Embryonic facial prominence (tissue), 1 donor: ENCODE data around the gene EXT2.

Experiments used
- DNase-seq: peaks from one replicate; pipeline ENCODE4 v3.0.0-alpha.2; 2016; ENCODE audit errors: extremely low spot score

The EXT2 gene

DNA sequence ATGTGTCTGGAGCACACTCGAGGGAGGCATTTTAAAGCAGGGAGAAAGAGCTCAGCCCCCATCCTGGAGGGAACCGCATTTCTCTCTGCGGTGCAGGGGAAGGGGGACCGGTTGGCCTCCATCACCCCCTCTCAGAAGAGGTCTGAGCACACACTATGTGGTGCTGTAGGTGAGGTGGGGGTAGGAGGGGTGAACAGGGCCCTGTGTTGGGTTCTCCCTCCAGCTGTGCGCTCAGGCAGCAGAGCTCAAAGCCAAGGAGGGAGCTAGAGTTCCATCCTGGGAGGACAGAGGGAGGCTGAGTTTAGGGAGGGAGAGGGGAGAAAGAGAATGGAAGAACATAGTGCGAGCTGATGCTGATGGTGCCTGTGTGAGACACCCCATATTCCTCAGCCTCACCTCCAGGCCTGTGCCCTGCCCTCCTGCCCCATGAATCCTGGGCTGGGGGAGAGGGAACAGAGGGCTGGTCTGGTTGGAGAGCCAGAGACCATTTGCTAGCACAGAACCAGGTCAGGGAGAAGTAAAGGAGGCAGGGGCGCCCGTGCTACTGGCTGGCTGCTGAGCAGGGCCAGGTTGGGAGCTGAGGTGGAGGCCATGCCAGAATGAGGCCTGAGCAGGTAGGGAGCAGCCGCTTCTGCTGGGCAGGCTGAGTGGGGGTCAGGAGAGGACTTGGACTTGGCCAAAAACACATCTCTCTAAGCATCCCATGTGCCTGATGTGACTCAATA is 170.7 kb downstream of the EXT2 start:
- DNase-seq, result no peak

- no peak for DNase-seq
These were observed 171.7 kb downstream of the EXT2 start for GRCh38 chr11:44267006-44267749.

DNA sequence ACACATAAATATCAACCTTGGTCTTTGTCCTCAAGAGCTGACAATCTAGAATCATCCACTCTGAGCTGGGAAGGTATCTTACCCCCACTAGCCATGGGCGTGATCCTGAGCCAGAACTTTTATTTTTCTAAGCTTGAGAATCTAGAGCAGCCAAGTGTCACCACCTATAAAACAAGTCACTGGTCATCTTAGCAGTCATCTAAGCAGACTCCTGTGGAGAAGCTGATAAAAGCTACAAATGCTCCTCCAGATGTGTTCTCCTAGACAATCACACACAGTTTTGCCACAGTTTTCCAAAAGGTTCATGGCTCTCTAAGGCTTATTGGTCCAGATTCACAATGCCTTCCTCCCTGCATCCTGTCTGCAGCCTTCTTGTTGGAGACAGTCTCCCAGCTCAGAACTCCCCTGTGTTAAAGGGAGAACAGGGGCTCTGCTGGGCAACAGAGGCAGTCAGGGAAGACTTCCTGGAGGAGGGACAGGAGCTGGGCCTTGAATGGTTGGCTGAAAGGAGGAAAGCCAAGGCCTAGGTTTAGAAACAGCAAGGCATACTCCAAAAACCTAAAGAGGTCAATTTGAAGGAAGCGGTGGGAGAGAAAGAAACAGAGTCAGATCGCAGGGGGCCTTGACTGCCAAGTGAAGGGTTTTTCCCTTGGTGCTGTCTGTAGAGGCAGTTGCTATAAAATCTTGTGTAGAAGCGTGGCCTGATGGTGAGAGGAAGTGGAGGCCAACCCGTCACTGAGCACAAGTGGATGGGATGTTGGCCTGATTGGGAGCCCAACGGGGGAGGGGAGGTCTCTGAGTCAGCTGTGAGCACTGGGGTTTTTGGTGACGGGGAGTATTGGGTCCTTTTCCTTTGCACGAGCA is 172.5 kb downstream of the EXT2 start:
- no peak for DNase-seq

- DNase-seq, result no peak
These were observed 173.2 kb downstream of the EXT2 start for GRCh38 chr11:44268614-44269080.

- no peak for DNase-seq
These were observed 174.2 kb downstream of the EXT2 start for GRCh38 chr11:44269369-44270351.

GRCh38 chr11:44270403-44271273 is 175.2 kb downstream of the EXT2 start:
- DNase-seq, result no peak

DNA sequence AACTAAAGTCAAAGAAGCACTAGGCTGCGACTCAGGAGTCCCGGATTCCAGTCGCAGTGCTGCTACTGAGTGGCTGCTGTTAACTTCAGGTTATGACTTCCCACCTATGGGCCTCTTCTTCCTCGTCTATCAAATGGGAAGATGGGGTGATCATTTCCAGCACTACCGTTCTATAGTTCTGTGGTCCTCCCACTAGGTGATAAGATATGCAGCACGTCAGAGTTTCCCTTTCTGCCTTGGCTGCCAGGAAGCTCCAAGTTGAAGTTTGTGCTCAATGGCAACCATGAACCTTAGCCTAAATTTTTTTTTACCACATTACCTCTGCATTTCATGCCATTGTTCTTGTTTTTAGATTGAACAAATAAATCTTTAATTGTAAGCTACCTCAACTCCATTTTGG is 175.8 kb downstream of the EXT2 start:
- no peak for DNase-seq

DNA sequence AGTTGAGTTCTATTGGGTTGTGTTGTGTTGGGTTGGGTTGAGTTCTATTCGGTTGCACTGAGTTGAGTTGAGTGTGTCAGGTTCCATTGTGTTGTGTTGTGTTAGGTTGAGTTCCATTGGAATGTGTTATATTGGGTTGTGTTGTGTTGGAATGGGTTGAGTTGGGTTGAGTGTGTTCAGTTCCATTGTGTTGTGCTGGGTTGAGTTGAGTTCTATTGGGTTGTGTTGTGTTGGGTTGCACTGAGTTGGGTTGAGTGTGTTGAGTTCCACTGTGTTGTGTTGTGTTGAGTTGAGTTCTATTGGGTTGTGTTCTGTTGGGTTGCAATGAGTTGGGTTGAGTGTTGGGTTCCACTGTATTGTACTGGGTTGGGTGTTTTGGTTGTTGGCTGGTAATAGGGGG is 178.9 kb downstream of the EXT2 start:
- no peak for DNase-seq

DNA sequence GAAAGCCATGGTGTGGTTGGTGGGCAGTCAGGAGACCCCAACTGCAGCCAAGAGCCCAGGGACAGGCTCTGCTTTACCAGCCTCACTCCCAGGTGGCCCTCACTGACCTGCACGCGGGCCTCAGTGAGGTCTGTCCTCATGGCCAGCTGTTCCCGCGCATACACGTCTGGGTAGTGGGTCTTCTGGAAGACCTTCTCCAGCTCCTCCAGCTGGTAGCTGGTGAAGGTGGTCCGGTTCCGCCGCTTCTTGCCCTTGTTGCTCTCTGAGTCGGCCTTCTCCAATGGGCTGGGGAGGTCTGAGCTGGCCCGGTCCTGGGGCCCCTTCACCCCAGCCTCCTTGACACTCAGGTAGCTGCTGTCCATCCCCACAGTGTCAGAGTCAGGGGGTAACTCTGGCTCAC is 179.8 kb downstream of the EXT2 start:
- no peak for DNase-seq

DNA sequence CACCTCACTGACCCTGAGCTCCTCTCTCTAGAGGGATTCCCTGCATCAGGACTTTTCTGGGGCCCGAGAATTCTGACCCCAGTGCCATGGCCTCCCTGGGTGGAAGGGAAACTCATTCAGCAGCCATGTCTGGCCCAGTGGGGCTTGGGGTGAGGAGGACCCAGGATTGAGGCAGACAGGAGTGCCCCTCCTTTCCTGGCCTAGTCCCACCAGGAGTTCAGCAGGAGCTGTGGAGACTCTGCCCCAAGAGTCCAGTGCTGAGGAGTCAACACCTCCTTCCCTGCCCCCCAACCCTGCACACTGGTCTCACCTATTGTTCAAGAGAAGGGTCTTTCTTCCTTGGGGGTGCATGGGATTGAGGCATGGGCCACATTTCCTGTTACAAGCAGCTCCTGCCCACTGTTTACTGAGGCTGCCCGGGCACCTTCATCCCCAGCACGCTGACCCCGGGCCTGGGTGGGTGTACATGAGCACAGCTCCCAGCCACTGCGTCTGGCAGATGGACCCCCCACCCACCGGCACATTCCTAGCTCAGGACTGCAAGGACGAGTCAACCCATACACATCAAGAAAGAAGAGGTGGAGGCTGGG is 180.6 kb downstream of the EXT2 start:
- DNase-seq, result no peak

- DNase-seq, result no peak
These were observed 182.0 kb downstream of the EXT2 start for GRCh38 chr11:44277196-44278090.

GRCh38 chr11:44279483-44279882 is 184.0 kb downstream of the EXT2 start:
- no peak for DNase-seq

DNA sequence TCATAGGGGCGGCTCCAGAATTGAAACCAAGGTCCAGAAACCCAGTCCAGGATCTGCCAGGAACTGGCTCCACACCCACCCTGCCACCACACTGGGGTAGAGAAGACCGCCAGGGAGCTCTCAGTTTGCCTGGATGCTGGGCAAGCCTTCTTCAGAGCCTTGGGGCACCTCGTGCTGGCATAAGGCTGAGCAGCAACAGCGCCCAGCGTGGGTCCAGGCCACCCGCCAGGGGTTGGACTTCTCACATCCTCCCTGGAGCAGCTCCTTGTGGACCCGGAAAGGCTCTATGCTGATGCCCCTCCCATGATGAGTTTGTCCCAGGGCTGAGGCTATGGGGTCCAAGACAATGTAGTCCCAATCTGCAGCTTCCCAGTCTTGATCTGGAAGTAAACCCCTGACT is 184.8 kb downstream of the EXT2 start:
- DNase-seq, result no peak

GRCh38 chr11:44281151-44281550 is 185.7 kb downstream of the EXT2 start:
- no peak for DNase-seq

- DNase-seq, result no peak
These were observed 187.1 kb downstream of the EXT2 start for GRCh38 chr11:44282620-44283019.

DNA sequence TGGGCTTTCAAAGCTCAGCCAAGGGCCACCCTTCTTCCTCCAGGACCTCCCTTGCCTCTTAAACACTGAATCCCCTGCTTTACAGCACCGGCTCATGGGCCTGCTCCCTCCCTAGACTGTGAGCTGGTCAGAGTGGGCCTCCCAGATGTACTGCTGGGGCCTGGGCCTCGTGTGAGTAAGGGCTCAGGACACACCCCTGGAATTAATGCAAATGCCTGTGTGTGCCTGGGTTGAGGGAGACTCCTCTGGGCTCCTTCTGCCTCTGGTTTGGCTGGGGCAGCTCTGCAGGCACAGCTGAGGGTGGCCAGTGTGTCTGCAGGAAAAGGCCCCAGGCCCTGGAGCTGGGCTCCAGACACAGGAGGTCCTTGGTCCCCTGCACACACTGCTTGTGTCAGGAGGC is 190.3 kb downstream of the EXT2 start:
- DNase-seq, result no peak

DNA sequence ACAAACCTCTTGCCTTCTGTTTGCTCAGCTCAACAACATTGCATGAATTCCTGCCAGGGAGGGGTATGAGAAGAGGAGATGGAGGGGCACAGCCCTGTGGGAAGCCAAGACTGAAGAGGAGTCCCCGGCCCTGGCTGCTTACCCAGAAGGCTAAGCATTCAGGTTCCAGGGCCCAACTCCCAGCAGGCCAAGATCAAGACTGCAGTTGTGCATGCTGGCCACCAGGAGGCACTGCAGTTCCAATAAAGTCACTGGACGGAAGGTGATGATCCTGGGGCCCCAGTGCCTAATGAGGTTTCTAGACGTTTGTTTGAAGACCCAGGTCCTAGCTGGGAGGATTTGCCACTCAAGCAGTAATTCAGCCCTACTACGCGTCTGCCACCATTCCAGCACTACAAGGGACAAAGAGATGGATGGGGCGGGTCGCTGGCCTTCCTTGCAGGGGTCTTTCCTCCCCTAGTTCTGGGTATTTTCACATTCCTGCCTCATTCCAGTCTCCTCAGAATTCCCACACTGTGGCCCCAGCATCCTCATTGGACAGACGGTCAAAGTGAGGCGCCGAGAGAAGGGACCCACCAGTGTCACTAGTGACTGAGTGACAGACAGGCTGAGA is 190.9 kb downstream of the EXT2 start:
- no peak for DNase-seq

DNA sequence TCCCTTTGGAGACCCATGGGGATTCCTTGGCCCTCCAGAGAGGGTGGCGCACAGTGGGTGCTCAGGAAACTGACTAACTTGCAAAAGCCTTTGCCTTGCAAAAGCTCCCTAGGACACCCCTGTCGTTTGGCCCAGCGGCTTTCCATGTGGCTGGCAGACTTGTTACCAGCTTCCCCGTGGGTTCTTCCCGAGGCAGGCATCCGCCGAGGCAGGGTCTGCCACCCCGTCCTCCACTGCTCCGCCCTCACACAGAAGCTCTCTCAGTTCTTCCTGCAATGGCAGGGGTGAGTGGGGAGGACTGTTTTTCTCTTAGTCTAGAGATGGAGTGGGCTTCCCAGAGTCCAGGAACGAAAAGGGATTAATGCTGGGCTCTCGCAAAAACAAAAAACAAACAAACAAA is 191.4 kb downstream of the EXT2 start:
- no peak for DNase-seq
